ENCODE measurements around the gene OR52M1.

DNA sequence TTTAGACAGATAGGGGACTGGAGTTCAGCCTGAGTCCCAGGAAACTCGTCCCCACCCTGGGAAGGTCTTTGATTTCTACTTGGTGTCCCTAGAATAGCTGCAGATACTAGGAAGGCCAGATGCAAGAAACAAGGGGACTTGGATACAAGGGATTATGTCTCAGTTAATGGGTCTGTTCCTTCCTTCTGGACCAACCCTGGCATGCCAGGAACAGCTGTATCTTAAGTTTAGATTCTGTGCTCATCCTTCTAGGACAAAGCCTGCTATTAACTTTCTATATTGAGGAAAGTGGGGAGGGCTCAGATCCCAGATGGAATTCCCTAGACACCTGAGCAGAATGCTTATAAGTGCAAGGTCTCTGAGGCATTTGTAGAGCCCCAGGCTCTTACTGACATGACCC lies 3.9 kb upstream of the OR52M1 start:
- no peak for TF ChIP-seq POLR2A (IDR thresholded peaks at IDR 0.05)
- TF ChIP-seq, protein P1, sequence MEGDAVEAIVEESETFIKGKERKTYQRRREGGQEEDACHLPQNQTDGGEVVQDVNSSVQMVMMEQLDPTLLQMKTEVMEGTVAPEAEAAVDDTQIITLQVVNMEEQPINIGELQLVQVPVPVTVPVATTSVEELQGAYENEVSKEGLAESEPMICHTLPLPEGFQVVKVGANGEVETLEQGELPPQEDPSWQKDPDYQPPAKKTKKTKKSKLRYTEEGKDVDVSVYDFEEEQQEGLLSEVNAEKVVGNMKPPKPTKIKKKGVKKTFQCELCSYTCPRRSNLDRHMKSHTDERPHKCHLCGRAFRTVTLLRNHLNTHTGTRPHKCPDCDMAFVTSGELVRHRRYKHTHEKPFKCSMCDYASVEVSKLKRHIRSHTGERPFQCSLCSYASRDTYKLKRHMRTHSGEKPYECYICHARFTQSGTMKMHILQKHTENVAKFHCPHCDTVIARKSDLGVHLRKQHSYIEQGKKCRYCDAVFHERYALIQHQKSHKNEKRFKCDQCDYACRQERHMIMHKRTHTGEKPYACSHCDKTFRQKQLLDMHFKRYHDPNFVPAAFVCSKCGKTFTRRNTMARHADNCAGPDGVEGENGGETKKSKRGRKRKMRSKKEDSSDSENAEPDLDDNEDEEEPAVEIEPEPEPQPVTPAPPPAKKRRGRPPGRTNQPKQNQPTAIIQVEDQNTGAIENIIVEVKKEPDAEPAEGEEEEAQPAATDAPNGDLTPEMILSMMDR (IDR thresholded peaks at IDR 0.05), result no peak
- TF ChIP-seq EP300 (IDR thresholded peaks at IDR 0.05), result no peak

All from upper lobe of left lung (tissue), 4 donors.